Measurements from ENCODE around the gene ZDHHC20.

DNA sequence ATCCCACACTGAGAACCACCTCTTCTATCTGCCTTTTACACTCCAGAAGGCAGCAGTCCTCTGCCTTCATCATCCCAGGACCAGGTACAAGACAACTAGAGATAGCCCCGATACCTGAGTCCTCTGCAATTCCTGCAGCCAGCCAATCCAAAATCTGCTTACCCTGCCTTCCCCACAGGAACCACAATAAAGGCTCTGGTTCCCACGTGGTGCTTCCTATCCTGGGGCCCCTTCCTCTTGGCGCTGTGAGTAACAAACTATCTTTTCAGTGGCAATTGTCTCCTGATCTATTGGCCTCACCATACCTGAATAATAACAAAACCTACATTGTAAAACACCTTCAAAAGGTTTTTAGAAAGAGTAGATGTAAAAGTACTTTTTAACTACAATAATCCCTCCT, 63.1 kb downstream of the ZDHHC20 start:
- no peak for TF ChIP-seq EZH2 (IDR thresholded peaks at IDR 0.05; ENCODE audit: borderline replicate concordance, low read length)
- no peak for TF ChIP-seq CTCF (conservative IDR thresholded peaks at IDR 0.05 in 1 of 2, IDR thresholded peaks at IDR 0.05 in 1 of 2; ENCODE audit: extremely low read depth in 1 of 2, insufficient read depth in 1 of 2, low read depth in 1 of 2, low read length in 2 of 2)

All from mammary epithelial cell (primary cell).